GM21528 (cell line): ENCODE results near the gene CYGB.

Experiments
- ATAC-seq: cut with Tn5 transposase; IDR thresholded peaks from one replicate; pipeline ENCODE4 v1.9.1; 2021; ENCODE audit warnings: mild to moderate bottlenecking, moderate library complexity; ENCODE audit not compliant: unreplicated experiment, low FRiP score

The CYGB gene

GRCh38 chr17:76491271-76492122, 46.0 kb downstream of the CYGB start:
- ATAC-seq: no peak

GRCh38 chr17:76490112-76490710, 47.3 kb downstream of the CYGB start:
- ATAC-seq: no peak

- ATAC-seq: no peak
Measured at GRCh38 chr17:76487451-76488192, 49.9 kb downstream of the CYGB start.

- ATAC-seq: no peak
Measured at GRCh38 chr17:76485569-76485968, 51.9 kb downstream of the CYGB start.

GRCh38 chr17:76484228-76484725, 53.2 kb downstream of the CYGB start:
- ATAC-seq: no peak

- ATAC-seq: peak; percentile 64
Measured at GRCh38 chr17:76481071-76481655, 56.3 kb downstream of the CYGB start.

GRCh38 chr17:76480632-76481031, 56.9 kb downstream of the CYGB start:
- ATAC-seq: no peak

- no peak for ATAC-seq
Measured at GRCh38 chr17:76479515-76480060, 57.9 kb downstream of the CYGB start.

- ATAC-seq: no peak
Measured at GRCh38 chr17:76478730-76479514, 58.6 kb downstream of the CYGB start.

- no peak for ATAC-seq
Measured at GRCh38 chr17:76478097-76478496, 59.4 kb downstream of the CYGB start.

- no peak for ATAC-seq
Measured at GRCh38 chr17:76477576-76477975, 59.9 kb downstream of the CYGB start.
